NOMO-1 (cell line): ENCODE results near the gene SEPSECS.

ENCODE experiments used
- DNase-seq, 2 experiments: peaks; one replicate each; lab custom pipeline; 2025; ENCODE audit not compliant: unreplicated experiment in 2 of 2; lab: John Stamatoyannopoulos, UW

The SEPSECS gene

DNA sequence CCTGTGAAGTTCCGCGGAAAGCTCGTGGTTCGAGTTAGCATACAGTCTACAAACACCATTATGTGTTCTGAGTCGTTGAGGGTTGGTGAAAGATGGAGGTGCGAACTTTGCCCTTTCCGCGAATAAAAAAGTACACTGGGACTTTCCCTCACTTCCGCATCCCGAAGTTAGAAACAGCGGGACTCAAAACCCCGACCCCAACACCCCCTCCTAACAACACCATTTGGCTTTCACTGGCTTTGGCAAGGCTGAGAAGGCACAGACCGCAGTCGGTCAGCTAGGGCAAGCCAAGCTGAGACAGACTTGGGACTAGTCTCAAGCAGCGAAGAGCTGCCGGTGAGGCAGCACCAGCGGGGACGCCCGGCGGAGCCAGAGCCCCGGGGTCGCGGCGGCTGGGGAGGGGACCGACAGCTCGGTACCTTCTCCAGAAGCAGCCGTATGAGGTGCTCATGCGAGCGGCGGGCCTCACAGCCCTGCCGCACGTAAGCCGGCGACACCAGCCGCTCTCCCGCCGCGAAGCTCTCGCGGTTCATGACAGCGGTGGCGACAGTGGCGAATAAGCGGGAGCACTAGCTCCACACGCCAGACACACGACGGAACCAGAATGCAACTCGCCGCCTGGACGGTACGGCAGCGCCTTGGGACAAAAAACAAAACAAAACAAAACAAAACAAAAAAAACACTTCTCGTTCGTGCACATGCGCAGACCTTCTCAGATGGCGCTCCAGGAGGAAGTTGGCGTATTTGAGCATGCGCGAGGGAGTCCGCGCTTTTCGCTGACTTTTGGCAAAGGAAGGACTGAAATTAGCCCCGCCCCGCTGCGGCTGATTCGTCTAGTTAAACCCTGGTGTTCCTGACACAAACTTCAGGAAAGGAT lies at the start of gene SEPSECS:
SEPSECS (minus strand) TSS at position 613 of the 877 bp plus-strand sequence; CDS start at position 533, 80 bp downstream.
- DNase-seq: peak; percentile 92 to 95

GRCh38 chr4:25209702-25210101 lies 49.5 kb upstream of the SEPSECS start:
- DNase-seq: no peak

DNA sequence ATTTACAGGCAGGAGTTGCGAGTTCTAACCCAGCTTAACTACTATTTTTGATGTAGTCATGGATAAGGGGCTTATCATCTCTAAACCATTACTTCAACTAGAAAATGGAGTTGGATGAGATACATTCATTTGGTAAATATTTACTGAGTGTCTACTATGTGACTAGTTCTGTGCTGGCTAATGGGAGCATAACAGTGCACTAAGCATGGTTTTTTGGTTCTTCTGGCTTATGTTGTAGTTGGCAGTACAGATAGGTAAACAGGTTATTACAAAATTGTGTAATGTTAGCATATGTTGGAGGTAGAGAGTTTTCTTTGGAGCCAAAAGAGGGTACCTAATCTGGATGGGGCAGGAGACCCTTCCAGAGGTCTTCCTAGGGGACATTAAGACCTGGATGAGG lies 47.7 kb upstream of the SEPSECS start:
- DNase-seq: no peak

DNA sequence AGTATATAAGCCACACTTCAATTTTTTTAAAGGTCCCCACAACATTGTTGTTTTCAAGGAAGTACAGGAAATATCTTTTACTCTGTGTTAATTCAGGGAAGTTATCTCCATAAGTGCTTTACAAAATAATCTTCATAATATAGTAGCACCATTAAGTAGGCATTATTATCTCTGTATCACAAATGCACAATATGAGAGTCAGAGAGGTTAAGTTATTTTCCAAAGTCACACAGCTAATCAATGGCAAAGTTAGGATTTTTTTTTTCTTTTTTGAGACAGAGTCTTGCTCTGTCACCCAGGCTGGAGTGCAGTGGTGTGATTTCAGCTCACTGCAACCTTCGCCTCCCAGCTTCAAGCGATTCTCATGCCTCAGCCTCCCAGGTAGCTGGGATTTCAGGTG lies 38.5 kb upstream of the SEPSECS start:
- DNase-seq: no peak

- DNase-seq: no peak
These were observed 30.2 kb upstream of the SEPSECS start for GRCh38 chr4:25190407-25190806.

DNA sequence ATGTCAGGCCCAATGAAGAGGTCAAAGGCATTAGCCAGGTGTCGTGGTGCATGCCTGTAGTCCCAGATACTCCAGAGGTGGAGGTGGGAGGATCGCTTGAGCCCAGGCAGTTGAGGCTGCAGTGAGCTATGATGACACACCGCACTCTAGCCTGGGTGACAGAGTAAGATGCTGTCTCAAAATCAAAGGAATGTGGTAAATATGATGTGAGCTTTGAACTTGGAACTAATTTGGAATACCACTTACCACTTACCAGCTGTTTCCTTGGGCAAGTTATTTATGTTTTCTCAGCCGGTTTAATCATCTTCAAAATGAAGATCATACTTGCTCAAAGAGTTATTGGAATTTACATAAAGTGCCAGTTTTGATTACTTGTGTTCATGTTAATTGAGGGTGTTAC lies 23.8 kb upstream of the SEPSECS start:
- no peak for DNase-seq

- DNase-seq: no peak
These were observed 22.7 kb upstream of the SEPSECS start for GRCh38 chr4:25182937-25183336.

- DNase-seq: peak in 1 of 2 experiments; percentile 41
These were observed 20.4 kb upstream of the SEPSECS start for GRCh38 chr4:25180524-25181131.

GRCh38 chr4:25178838-25179261 lies 18.6 kb upstream of the SEPSECS start:
- DNase-seq: no peak

DNA sequence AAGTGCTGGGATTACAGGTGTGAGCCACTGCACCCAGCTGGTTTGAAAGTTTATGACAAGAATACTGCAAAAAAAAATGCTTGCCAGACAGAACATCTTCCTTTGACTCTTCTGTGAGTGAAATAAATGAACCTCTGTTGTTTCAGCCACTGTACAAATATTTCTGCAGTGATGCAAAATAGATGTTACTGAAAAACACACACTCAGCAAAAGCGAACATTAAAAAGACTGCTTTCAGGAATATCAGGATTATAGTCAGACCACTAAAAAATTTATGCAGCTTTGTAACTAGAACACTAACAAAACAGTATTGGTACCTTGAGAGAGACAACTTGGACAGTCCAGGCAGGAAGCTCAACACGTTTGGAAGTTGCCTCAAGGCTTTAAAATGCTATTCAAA lies 16.9 kb upstream of the SEPSECS start:
- DNase-seq: no peak

GRCh38 chr4:25174674-25175073 lies 14.4 kb upstream of the SEPSECS start:
- no peak for DNase-seq

GRCh38 chr4:25172961-25173915 lies 13.0 kb upstream of the SEPSECS start:
- DNase-seq: peak; percentile 53 to 82

- DNase-seq: no peak
These were observed 11.1 kb upstream of the SEPSECS start for GRCh38 chr4:25171201-25171865.

- no peak for DNase-seq
These were observed 9.2 kb upstream of the SEPSECS start for GRCh38 chr4:25169446-25169845.

- DNase-seq: no peak
These were observed 5.7 kb upstream of the SEPSECS start for GRCh38 chr4:25165916-25166315.

DNA sequence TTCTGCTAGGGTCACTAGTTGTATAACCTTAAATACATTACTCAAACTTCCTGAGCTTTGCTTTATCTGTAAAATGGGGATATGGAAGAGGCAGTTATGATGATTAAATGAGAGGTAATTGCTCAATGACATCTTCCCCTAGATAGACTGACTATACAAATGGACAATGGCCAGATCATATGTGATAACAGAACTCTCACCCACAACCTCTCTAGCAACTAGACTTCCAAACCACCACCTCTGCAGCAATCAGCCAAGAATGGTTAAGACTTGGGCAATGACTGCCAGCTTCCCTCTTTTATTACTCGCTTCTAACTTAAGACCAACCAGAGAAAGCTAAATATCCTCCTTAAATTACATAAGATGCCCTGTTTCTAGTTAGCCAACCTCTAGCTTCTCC lies 2.9 kb upstream of the SEPSECS start:
- peak; percentile 46 to 72 for DNase-seq

DNA sequence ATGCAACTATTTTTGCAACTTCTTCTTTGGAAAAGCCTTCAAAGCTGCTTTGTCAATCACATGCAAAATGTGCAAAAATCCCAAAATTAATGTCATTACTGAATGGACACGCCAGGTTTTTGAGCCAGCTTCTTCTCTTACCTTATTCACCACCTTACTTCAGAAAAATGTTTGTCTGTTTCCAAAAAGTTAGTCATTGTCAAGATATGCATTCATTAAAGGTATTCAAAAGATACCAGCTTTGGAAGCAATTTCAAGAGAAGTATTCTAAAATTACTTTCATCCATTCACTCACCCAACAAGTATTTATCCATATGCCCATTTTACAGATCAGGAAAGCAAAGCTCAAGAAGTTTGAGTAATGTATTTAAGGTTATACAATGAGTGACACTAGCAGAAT lies 2.3 kb upstream of the SEPSECS start:
- DNase-seq: no peak

DNA sequence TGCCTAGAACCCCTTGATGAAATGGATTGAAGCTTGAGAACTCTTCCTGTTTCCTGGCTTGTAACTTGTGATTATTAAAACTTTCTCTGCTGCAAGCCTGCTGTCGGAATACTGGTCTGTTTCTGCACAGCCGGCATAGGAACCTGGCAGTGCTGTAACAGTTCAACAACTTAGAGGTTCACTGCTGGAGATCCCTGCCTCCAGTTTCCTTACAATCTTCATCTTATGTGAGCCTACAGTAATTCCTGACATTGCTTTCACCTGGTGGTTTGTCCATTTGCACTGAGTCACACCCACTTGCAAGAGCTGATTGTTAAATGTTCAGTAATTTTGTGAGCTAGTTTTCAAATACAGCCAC lies 1.3 kb upstream of the SEPSECS start:
- peak in 1 of 2 experiments; percentile 48 for DNase-seq

DNA sequence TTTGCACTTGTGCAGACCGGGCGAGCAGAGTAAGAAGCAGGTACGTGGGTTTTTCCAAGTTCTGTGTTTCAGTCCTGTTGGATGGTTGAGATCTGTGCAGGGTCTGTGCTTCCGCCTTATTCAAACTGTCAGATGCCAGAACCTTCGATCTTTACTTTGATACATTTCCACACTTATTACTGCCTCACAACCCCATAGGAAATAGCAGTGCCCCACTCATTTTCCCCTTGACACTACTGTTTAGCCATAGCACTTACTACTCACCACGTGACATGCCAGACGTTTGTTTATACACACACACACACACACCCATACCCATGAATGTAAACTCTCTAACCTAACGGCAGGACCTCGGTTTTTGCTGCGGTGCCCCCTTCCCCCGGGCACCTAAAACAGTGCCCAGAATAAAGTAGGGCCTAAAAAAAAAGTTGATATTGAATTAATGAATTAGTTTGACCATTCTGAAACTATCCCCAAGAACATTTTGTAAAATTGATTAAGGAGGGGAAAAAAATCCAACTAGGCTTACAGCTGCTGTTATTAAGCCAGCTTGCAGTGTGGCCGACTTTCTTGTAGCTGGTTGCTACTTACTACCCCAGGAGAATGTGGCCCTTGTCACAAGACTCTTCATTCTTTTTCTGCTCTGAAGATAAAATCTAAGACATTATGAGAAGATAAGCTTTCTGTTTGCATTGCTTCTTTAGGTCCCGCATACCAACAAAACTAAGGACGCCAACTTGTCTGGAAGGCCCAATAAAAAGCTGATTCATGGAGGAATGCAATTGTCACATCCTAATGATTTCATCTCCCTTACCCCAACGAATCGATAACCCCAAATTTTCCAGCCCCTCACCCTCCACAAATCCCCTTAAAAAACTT lies 704 bp upstream of the SEPSECS start:
- no peak for DNase-seq

- DNase-seq: no peak
These were observed 1.4 kb downstream of the SEPSECS start for GRCh38 chr4:25158817-25159216.
